Omental fat pad (tissue), 4 donors: ENCODE data around the gene TROAP. TPM values are rescaled to one million over a fixed set of nuclear protein-coding genes. Genes with fewer than 3 reads are reported as not detected.
"Not testable (repeated sequence)": the region's sequence is repeated elsewhere in the genome, so short reads cannot be mapped to it uniquely, and the experiment has no call there.

Experiments used
- ATAC-seq: fragments of 150-250 bp; one replicate; pipeline ENCODE4 v1.9.1; 2016; ENCODE audit warnings: mild to moderate bottlenecking, moderate library complexity; ENCODE audit not compliant: low FRiP score
- DNase-seq: peaks from one replicate; pipeline ENCODE4 v3.0.0-alpha.2; 2019; ENCODE audit warnings: low spot score
- CTCF ChIP-seq, 3 donors: fragments of 450-650 bp; IDR thresholded peaks; one replicate each; pipeline ENCODE4 v1.5.1; 2016 to 2017; ENCODE audit warnings: antibody characterized with exemption in 3 of 3, mild to moderate bottlenecking in 3 of 3, moderate library complexity in 2 of 3
- total RNA-seq, 4 donors: library from RNA; depleted of rRNA; stranded (reverse); fragments of >200 nt; gene quantifications; one replicate each; pipeline ENCODE4 v1.1.0, GENCODE V29; 2016

The TROAP gene
- total RNA-seq, 4 donors from 2014 or later, result 0.37 to 1.6 TPM; not detected in 2

DNA sequence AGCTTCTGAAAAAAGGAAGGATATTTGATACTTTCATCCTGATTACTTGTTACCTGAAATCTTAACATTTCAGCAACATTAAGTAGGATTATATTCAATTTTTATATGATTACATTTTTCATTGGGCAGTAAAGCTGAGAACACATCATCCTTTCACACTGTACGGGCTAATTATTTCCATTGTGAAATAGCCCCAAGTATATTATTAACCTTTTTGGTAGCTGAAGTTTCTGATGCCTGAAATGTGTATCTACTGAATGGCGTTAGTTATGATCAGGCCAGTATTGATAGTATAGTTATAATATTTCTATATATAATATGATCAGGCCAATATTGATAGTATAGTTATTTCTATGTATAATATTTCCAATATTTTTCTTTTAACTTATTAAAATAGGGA lies 54.3 kb downstream of the TROAP start:
- DNase-seq (no peak), ATAC-seq (no peak)
- TF ChIP-seq CTCF (IDR thresholded peaks at IDR 0.05), result no peak

- DNase-seq, ATAC-seq: not testable (repeated sequence)
Observed at GRCh38 chr12:49380184-49380583, 57.1 kb downstream of the TROAP start.

Other genes starting within 250 kb of the TROAP start
- gene DHH, start 228.5 kb upstream of the TROAP start, total RNA-seq, result 1 to 10 TPM in 2 of 4 donors, under 1 TPM in 2; 0.72 to 2.0 (median 1.3) TPM
- gene LMBR1L, start 212.4 kb upstream of the TROAP start, total RNA-seq, result 10 to 100 TPM; 23.2 to 68.4 (median 37.8) TPM
- gene TUBA1B, start 191.9 kb upstream of the TROAP start, total RNA-seq, result 1,000 to 10,000 TPM in 1 of 4 donors, 100 to 1,000 TPM in 3; 608 to 1,018 (median 745) TPM
- gene TUBA1A, start 134.2 kb upstream of the TROAP start, total RNA-seq, result 100 to 1,000 TPM; 145 to 210 (median 159) TPM
- 100 to 1,000 TPM in 3 of 4 donors, 10 to 100 TPM in 1; 67.8 to 649 (median 241) TPM for gene TUBA1C, start 58.2 kb upstream of the TROAP start, total RNA-seq
- gene PRPH, start 28.1 kb upstream of the TROAP start, total RNA-seq, result 1 to 10 TPM; 1.3 to 4.4 (median 2.7) TPM
- gene C1QL4, start 13.9 kb downstream of the TROAP start, total RNA-seq, result 1 to 10 TPM in 1 of 4 donors, under 1 TPM in 1, not detected in 2; 0.65 to 1.1 TPM
- gene DNAJC22, start 23.6 kb downstream of the TROAP start, total RNA-seq, result 1 to 10 TPM in 3 of 4 donors, not detected in 1; 1.8 to 9.2 (median 3.0) TPM
- gene SPATS2, start 44.2 kb downstream of the TROAP start, total RNA-seq, result 10 to 100 TPM in 2 of 4 donors, 1 to 10 TPM in 2; 8.0 to 16.2 (median 9.7) TPM
- 1 to 10 TPM in 1 of 4 donors, under 1 TPM in 3; 0.63 to 1.7 (median 0.79) TPM for gene KCNH3, start 215.8 kb downstream of the TROAP start, total RNA-seq
- 10 to 100 TPM; 31.2 to 57.2 (median 33.1) TPM for gene MCRS1, start 244.9 kb downstream of the TROAP start, total RNA-seq